HL-60 (cell line): ENCODE results near the gene SOX5.

Experiments
- CTCF ChIP-seq: IDR thresholded peaks from one replicate; pipeline ENCODE4 v1.5.1; 2011; ENCODE audit warnings: low read length, control low read depth, inconsistent platforms; ENCODE audit not compliant: insufficient read depth
- GABPA ChIP-seq: IDR thresholded peaks from 2 replicates; pipeline ENCODE4 v1.6.1; 2012; ENCODE audit warnings: low read depth
- POLR2AphosphoS5 ChIP-seq: IDR thresholded peaks from 2 replicates; pipeline ENCODE4 v1.6.1; 2012; ENCODE audit warnings: low read depth
- SPI1 ChIP-seq: IDR thresholded peaks from 2 replicates; pipeline ENCODE4 v1.6.1; 2012; ENCODE audit warnings: low read depth, mild to moderate bottlenecking, borderline replicate concordance
- TF ChIP-seq, protein P1 (sequence below): IDR thresholded peaks from 2 replicates; pipeline ENCODE4 v1.6.1; 2012; ENCODE audit warnings: low read depth; ENCODE audit not compliant: insufficient replicate concordance

- no peak for TF ChIP-seq GABPA
- TF ChIP-seq, protein P1, sequence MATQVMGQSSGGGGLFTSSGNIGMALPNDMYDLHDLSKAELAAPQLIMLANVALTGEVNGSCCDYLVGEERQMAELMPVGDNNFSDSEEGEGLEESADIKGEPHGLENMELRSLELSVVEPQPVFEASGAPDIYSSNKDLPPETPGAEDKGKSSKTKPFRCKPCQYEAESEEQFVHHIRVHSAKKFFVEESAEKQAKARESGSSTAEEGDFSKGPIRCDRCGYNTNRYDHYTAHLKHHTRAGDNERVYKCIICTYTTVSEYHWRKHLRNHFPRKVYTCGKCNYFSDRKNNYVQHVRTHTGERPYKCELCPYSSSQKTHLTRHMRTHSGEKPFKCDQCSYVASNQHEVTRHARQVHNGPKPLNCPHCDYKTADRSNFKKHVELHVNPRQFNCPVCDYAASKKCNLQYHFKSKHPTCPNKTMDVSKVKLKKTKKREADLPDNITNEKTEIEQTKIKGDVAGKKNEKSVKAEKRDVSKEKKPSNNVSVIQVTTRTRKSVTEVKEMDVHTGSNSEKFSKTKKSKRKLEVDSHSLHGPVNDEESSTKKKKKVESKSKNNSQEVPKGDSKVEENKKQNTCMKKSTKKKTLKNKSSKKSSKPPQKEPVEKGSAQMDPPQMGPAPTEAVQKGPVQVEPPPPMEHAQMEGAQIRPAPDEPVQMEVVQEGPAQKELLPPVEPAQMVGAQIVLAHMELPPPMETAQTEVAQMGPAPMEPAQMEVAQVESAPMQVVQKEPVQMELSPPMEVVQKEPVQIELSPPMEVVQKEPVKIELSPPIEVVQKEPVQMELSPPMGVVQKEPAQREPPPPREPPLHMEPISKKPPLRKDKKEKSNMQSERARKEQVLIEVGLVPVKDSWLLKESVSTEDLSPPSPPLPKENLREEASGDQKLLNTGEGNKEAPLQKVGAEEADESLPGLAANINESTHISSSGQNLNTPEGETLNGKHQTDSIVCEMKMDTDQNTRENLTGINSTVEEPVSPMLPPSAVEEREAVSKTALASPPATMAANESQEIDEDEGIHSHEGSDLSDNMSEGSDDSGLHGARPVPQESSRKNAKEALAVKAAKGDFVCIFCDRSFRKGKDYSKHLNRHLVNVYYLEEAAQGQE: no peak
- no peak for TF ChIP-seq CTCF
- no peak for TF ChIP-seq POLR2AphosphoS5
- TF ChIP-seq SPI1: no peak
Measured at GRCh38 chr12:23552417-23552816, 397.1 kb downstream of the SOX5 start.
